IMR-90 (cell line): ENCODE data around the gene FOXP1. TPM values are rescaled to one million over a fixed set of nuclear protein-coding genes. Genes with fewer than 3 reads are reported as not detected.

ENCODE experiments used
- ATAC-seq: fragments of 200-7000 bp; cut with Tn5 transposase; 2 replicates; pipeline ENCODE4 v1.9.1; 2020; ENCODE audit warnings: low read depth, mild to moderate bottlenecking, moderate library complexity
- BruUV-seq: library from RNA; stranded (reverse); fragments of 400-500 nt; replicated peaks from 2 replicates; lab custom pipeline; 2021; lab: Mats Ljungman, UMichigan
- CTCF ChIA-PET: fragments of 300-600 bp; formaldehyde crosslinking; extraction: SDS; loops from one replicate; lab custom pipeline; 2021; ENCODE audit warnings: antibody characterized with exemption; lab: Yijun Ruan, JAX
- POLR2A ChIA-PET: fragments of 300-600 bp; sonication (Branson Sonifier 250); formaldehyde crosslinking; loops from one replicate; lab custom pipeline; 2022; ENCODE audit warnings: antibody characterized with exemption; ENCODE audit not compliant: unreplicated experiment; lab: Charles Lee
- DNase-seq: peaks from one replicate; pipeline ENCODE4 v3.0.0; 2013
- H2AFZ ChIP-seq: replicated peaks from 2 replicates; pipeline ENCODE3; 2013; ENCODE audit warnings: low read length, mild to moderate bottlenecking; ENCODE audit not compliant: poor library complexity
- H2AK5ac ChIP-seq: 2 replicates; pipeline ENCODE4 v1.6.1; 2013; ENCODE audit warnings: low read depth, low read length, inconsistent platforms
- H2AK9ac ChIP-seq: replicated peaks from 2 replicates; pipeline ENCODE3; 2013; ENCODE audit warnings: mild to moderate bottlenecking, low read depth, low read length, moderate library complexity; ENCODE audit not compliant: poor library complexity
- H2BK120ac ChIP-seq: 2 replicates; pipeline ENCODE4 v1.6.1; 2013; ENCODE audit warnings: low read depth, low read length, inconsistent platforms
- H2BK15ac ChIP-seq: 3 replicates; pipeline ENCODE4 v1.6.1; 2013; ENCODE audit warnings: low read depth, low read length, inconsistent platforms
- H2BK20ac ChIP-seq: 2 replicates; pipeline ENCODE4 v1.6.1; 2013; ENCODE audit warnings: low read depth, mild to moderate bottlenecking, inconsistent platforms, low read length, moderate library complexity
- H2BK5ac ChIP-seq: 2 replicates; pipeline ENCODE4 v1.6.1; 2013; ENCODE audit warnings: mild to moderate bottlenecking, low read depth, low read length, inconsistent platforms; ENCODE audit not compliant: poor library complexity, severe bottlenecking
- H3K14ac ChIP-seq: replicated peaks from 2 replicates; pipeline ENCODE4 v1.6.1; 2013; ENCODE audit warnings: low read depth, low read length, inconsistent platforms
- H3K18ac ChIP-seq: 2 replicates; pipeline ENCODE4 v1.6.1; 2013; ENCODE audit warnings: low read depth, low read length, control low read depth
- H3K23ac ChIP-seq: 2 replicates; pipeline ENCODE4 v1.6.1; 2013; ENCODE audit warnings: low read depth, low read length, inconsistent platforms
- H3K27ac ChIP-seq: 2 replicates; pipeline ENCODE4 v1.5.1; 2013; ENCODE audit warnings: mild to moderate bottlenecking, control low read depth, low read length; ENCODE audit not compliant: insufficient read depth
- H3K27me3 ChIP-seq: 2 replicates; pipeline ENCODE4 v1.6.1; 2013; ENCODE audit warnings: low read length; ENCODE audit not compliant: control insufficient read depth, insufficient read depth
- H3K36me3 ChIP-seq: 2 replicates; pipeline ENCODE4 v1.6.1; 2013; ENCODE audit warnings: low read length, mixed read lengths; ENCODE audit not compliant: control insufficient read depth, insufficient read depth
- H3K4ac ChIP-seq: 2 replicates; pipeline ENCODE4 v1.6.1; 2013; ENCODE audit warnings: low read depth, low read length, inconsistent platforms
- H3K4me1 ChIP-seq: 2 replicates; pipeline ENCODE4 v1.6.1; 2013; ENCODE audit warnings: low read length, mixed read lengths; ENCODE audit not compliant: control insufficient read depth, insufficient read depth
- H3K4me2 ChIP-seq: 2 replicates; pipeline ENCODE4 v1.6.1; 2013; ENCODE audit warnings: low read depth, mild to moderate bottlenecking, control low read depth, low read length, moderate library complexity
- H3K4me3 ChIP-seq: 2 replicates; pipeline ENCODE4 v1.5.1; 2013; ENCODE audit warnings: low read depth, mild to moderate bottlenecking, control low read depth, low read length, moderate library complexity; ENCODE audit not compliant: insufficient read depth
- H3K56ac ChIP-seq: 2 replicates; pipeline ENCODE4 v1.6.1; 2013; ENCODE audit warnings: low read length, inconsistent platforms; ENCODE audit not compliant: insufficient read depth; ENCODE audit errors: extremely low read depth
- H3K79me1 ChIP-seq, 2 experiments: 2 replicates each; pipeline ENCODE4 v1.6.1; 2013; ENCODE audit warnings: low read length in 2 of 2, inconsistent platforms in 1 of 2, low read depth in 1 of 2
- H3K9ac ChIP-seq: 2 replicates; pipeline ENCODE4 v1.6.1; 2013; ENCODE audit warnings: low read depth, low read length, control low read depth
- H3K9me1 ChIP-seq: 2 replicates; pipeline ENCODE4 v1.6.1; 2013; ENCODE audit warnings: low read length, inconsistent platforms; ENCODE audit not compliant: insufficient read depth
- H3K9me3 ChIP-seq: 2 replicates; pipeline ENCODE4 v1.6.1; 2013; ENCODE audit warnings: low read length; ENCODE audit not compliant: control insufficient read depth, insufficient read depth
- H4K20me1 ChIP-seq: 2 replicates; pipeline ENCODE4 v1.6.1; 2013; ENCODE audit warnings: low read length, inconsistent platforms; ENCODE audit not compliant: insufficient read depth
- H4K5ac ChIP-seq: 2 replicates; pipeline ENCODE4 v1.6.1; 2013; ENCODE audit warnings: mild to moderate bottlenecking, low read depth, low read length, control low read depth
- H4K8ac ChIP-seq, 2 experiments: 2 replicates each; pipeline ENCODE4 v1.6.1; 2013; ENCODE audit warnings: low read depth in 2 of 2, low read length in 2 of 2, control low read depth in 1 of 2, inconsistent platforms in 1 of 2
- H4K91ac ChIP-seq: 2 replicates; pipeline ENCODE4 v1.6.1; 2013; ENCODE audit warnings: low read depth, low read length, inconsistent platforms; ENCODE audit not compliant: insufficient read depth
- RCOR1 ChIP-seq: IDR thresholded peaks from 2 replicates; pipeline ENCODE4 v1.6.1; 2012; ENCODE audit warnings: mild to moderate bottlenecking, low read length, improper control_type of control experiment; ENCODE audit not compliant: insufficient replicate concordance
- SMC3 ChIP-seq: fragments of 150-350 bp; IDR thresholded peaks from 2 replicates; pipeline ENCODE4 v1.6.1; 2016; ENCODE audit warnings: low read depth, mild to moderate bottlenecking, antibody characterized with exemption, low read length, moderate library complexity
- dilution Hi-C: fragments of 300-500 bp; cut with HindIII; formaldehyde crosslinking; loops from one replicate; pipeline ENCODE4 v1.14.3; 2018; ENCODE audit warnings: low sequenced_read_pairs; ENCODE audit not compliant: unreplicated experiment
- in situ Hi-C: fragments of 300-500 bp; cut with MboI; formaldehyde crosslinking; loops from 3 replicates; pipeline ENCODE4 v1.14.3; 2019; ENCODE audit warnings: low sequenced_read_pairs, inconsistent platforms, mixed read lengths
- intact Hi-C: fragments of 100-400 bp; cut with micrococcal nuclease; formaldehyde crosslinking; loops from 2 replicates; pipeline ENCODE4 v1.10.0; 2022
- polyA plus RNA-seq, 3 experiments: library from polyadenylated mRNA; depleted of rRNA; stranded (reverse); fragments of >200 nt; gene quantifications; 2 replicates each; pipeline ENCODE4 v1.2.3, GENCODE V29; 2012; ENCODE audit warnings: low replicate concordance in 1 of 3
- total RNA-seq: library from RNA; depleted of rRNA; stranded (reverse); fragments of >200 nt; gene quantifications from 2 replicates; pipeline ENCODE4 v1.2.3, GENCODE V29; 2012

Gene FOXP1
- total and polyA plus RNA-seq, 2 of the 4 experiments (the other 2 are of a cell fraction): 37.0 to 132 TPM

- H4K20me1 ChIP-seq: no peaks in the 10 kb centered on the region
- H3K9ac ChIP-seq: no peak overlapping the region
- in situ Hi-C loops (no loop called here), dilution Hi-C loops (no loop called here), intact Hi-C loops (loop anchor here (5.0 kb wide), 1 partner anchor 71 kb away; the partner anchor contains the start of gene FOXP1)
- H2BK15ac ChIP-seq: no peak overlapping the region
- no peak overlapping the region for H2BK120ac ChIP-seq
- H3K79me1 ChIP-seq: peaks cover 30 to 70% of the 10 kb centered on the region in 2 experiments
- H3K4me1 ChIP-seq: peaks cover 7% of the 10 kb centered on the region
- H3K9me3 ChIP-seq: no peaks in the 10 kb centered on the region; the same call in 1 of the 2 replicates
- H3K27ac ChIP-seq: no peak overlapping the region
- no peak overlapping the region for H2BK20ac ChIP-seq
- H2AK5ac ChIP-seq: no peak overlapping the region
- H4K91ac ChIP-seq: no peak overlapping the region
- H3K4me3 ChIP-seq: no peak overlapping the region
- H3K4ac ChIP-seq: no peak overlapping the region
- H3K9me1 ChIP-seq: peaks cover 14% of the 10 kb centered on the region
- DNase-seq (no peak), ATAC-seq (no peak)
- ChIA-PET CTCF (interaction anchor here (0.6 to 1.0 kb wide), 2 partner anchors 17 to 30 kb away, joined by 3 to 4 read pairs; no protein-coding TSS in a partner anchor), POLR2A (no interaction called here)
- TF ChIP-seq RCOR1 (no peak), SMC3 (no peak)
- H3K36me3 ChIP-seq: no peaks in the 10 kb centered on the region
- H3K27me3 ChIP-seq: no peaks in the 10 kb centered on the region
- H3K56ac ChIP-seq: no peak overlapping the region
- no peak overlapping the region for H4K8ac ChIP-seq
- H3K23ac ChIP-seq: no peak overlapping the region
- no peak overlapping the region for H2AFZ ChIP-seq
- H3K14ac ChIP-seq: no peak overlapping the region
- peak overlapping the region; percentile 71 for H2BK5ac ChIP-seq
- no peak overlapping the region for H4K5ac ChIP-seq
- BruUV-seq: no TSS peak
- H3K18ac ChIP-seq: no peak overlapping the region
- H2AK9ac ChIP-seq: no peak overlapping the region
- peak overlapping the region; percentile 30; the same call in 1 of the 2 replicates for H3K4me2 ChIP-seq
These were observed 72.1 kb downstream of the FOXP1 start for GRCh38 chr3:71511446-71511845.
